Myometrial cell (primary cell): ENCODE measurements around the gene TMEM117. TPM values are rescaled to one million over a fixed set of nuclear protein-coding genes. Genes with fewer than 3 reads are reported as not detected.

ENCODE experiments used
- total RNA-seq: library from RNA; depleted of rRNA; stranded (reverse); fragments of >200 nt; gene quantifications from 2 replicates; pipeline ENCODE4 v1.2.3, GENCODE V29; 2015

The TMEM117 gene
- 13.5 and 13.8 TPM in 2 replicates for total RNA-seq

DNA sequence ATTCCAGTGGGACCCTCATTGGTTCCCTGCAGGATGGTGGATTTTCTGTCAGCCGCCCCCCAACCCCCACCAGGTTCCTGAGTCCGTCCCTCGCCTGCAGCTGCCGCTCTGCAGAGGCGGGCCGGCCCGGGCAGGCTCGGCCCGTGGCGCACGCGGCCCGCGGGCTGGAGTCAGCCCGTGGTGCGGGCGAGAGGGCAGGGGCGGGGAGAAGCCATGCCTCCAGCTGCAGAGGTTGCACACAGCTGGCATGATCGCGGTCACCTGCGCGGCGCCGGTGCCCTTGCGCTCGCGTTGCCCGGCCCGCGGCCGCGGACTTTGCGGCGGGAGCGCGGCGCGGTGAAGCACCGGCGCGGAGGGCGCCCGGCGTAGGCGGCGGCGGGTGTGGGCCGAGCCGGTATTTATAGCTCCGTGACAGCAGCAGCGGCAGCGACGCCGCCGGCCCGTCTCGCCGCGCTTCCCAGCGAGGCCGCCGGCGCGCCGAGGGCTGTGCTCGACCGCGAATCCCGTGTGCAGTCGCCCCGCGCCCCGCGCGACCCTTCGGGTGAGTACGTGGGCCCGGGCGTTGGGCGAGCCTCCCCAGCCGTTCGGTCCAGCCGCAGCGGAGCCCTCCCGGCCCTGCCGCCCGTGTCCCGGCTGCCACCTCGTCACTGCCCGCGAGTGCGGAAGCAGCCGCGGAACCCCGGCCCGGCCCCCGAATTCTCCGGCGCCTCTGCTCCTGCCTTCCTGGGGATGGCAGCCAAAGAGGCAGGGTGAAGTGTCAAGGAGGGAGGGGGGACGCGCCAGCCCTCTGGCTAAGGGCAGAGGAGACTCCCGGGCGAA, at the start of gene TMEM117:
Gene TMEM117 (plus strand): TSS at position 426 of the 819 bp plus-strand sequence.

DNA sequence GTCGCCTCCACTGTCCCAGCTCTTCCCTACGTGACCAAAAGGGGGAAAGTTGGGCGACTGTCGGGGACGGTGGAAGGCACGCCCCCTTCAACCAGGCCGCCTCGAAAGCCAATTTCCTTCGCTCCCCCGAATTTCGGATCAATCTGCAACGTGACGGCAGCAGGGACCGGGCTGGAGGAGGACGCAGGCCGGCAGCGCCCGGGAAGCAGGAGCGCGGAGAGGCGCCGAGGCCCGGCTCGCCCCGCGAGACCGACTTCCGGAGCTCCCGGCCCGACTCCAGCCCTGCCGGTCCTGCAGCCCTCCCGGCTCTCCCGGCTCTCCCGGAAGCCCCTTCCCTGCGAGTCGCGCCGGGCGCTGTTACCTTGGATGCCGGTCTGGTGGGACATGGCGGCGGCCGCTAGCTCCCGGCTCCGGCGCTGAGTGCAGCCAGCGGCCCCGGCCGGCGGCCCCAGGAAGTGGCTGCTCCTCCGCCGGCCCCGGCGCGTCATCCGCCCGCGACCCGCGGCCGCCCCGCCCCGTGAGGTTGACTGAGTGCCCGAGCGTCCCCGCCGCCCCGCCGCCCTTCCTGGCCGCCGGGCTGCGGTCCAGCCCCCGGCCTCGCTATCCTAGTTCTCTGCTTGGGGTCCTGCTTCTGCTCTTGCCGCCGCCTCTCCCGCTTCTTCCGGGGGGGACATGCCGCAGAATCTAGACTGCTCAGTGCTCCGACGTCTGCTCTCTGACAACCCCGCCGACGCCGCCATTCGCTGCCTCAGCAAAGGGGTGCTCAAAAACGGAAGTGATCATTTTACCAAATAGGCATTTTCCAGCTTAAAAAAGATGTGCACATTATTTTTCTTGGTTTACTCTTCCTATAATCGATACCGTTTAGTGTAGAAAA, 29.8 kb upstream of the TMEM117 start, which contains the start of gene TWF1:
Gene TWF1 (minus strand): TSS at position 458 of the 877 bp plus-strand sequence. CDS start 72 bp downstream, at position 386.

Other genes with a start within 250 kb of the TMEM117 start
- 21.0 and 24.5 TPM in 2 replicates for gene PUS7L, start 77.3 kb upstream of the TMEM117 start, total RNA-seq
- gene IRAK4, start 77.1 kb upstream of the TMEM117 start, total RNA-seq = 25.7 and 28.3 TPM in 2 replicates
- 184 and 188 TPM in 2 replicates for gene TWF1, start 29.8 kb upstream of the TMEM117 start, total RNA-seq